Lower lobe of right lung (tissue), 2 donors: ENCODE results near the gene L3MBTL4. TPM values are rescaled to one million over a fixed set of nuclear protein-coding genes. Genes with fewer than 3 reads are reported as not detected.

Experiments
- ATAC-seq, 2 donors: fragments of 200-7000 bp; cut with Tn5 transposase; one replicate each; pipeline ENCODE4 v1.9.1; 2020 to 2022; ENCODE audit warnings: mild to moderate bottlenecking in 2 of 2, moderate library complexity in 2 of 2
- DNase-seq: peaks from one replicate; pipeline ENCODE4 v3.0.0-alpha.2; 2020
- H3K27ac ChIP-seq: fragments of 200-600 bp; one replicate; pipeline ENCODE4 v1.8.0; 2022
- H3K27me3 ChIP-seq: fragments of 200-600 bp; one replicate; pipeline ENCODE4 v1.8.0; 2022; ENCODE audit warnings: low read depth
- H3K36me3 ChIP-seq: fragments of 200-600 bp; one replicate; pipeline ENCODE4 v1.8.0; 2022; ENCODE audit warnings: mild to moderate bottlenecking
- H3K4me1 ChIP-seq: fragments of 200-600 bp; one replicate; pipeline ENCODE4 v1.8.0; 2022
- H3K4me3 ChIP-seq: fragments of 200-600 bp; one replicate; pipeline ENCODE4 v1.8.0; 2022; ENCODE audit warnings: mild to moderate bottlenecking
- H3K9me3 ChIP-seq: fragments of 200-600 bp; one replicate; pipeline ENCODE4 v1.8.0; 2022
- intact Hi-C: fragments of 100-400 bp; cut with DNase I; formaldehyde crosslinking; loops from one replicate; pipeline ENCODE4 v1.11.0; 2022
- long read RNA-seq: library from polyadenylated mRNA; unstranded; transcript quantifications from one replicate; pipeline ENCODE4 v2.0.0, GENCODE V29; 2021
- total RNA-seq: library from RNA; stranded (reverse); fragmentation: NEBNext Ultra II Directional; extraction: Animal tissue kit (Norgen Biotek cat#: 25700); gene quantifications from one replicate; pipeline ENCODE4 v1.2.1, GENCODE V29; 2021
- TF ChIP-seq, protein P1 (sequence below): fragments of 200-600 bp; IDR thresholded peaks from one replicate; pipeline ENCODE4 v1.8.0; 2022; ENCODE audit warnings: antibody characterized with exemption, mild to moderate bottlenecking
- donor health status: DM: no; HTN: yes; CAD: no; lungs with severe emphysema.

The L3MBTL4 gene
- total RNA-seq, result 16.9 TPM
- long read RNA-seq, transcript L3MBTL4-201 (19 exons, 3,560 nt), result major isoform, 5 of 18 reads
- long read RNA-seq, partial matches to known transcripts, result 5 of 18 reads
- long read RNA-seq, other reads (novel, unspliced or antisense), result 8 of 18 reads

DNA sequence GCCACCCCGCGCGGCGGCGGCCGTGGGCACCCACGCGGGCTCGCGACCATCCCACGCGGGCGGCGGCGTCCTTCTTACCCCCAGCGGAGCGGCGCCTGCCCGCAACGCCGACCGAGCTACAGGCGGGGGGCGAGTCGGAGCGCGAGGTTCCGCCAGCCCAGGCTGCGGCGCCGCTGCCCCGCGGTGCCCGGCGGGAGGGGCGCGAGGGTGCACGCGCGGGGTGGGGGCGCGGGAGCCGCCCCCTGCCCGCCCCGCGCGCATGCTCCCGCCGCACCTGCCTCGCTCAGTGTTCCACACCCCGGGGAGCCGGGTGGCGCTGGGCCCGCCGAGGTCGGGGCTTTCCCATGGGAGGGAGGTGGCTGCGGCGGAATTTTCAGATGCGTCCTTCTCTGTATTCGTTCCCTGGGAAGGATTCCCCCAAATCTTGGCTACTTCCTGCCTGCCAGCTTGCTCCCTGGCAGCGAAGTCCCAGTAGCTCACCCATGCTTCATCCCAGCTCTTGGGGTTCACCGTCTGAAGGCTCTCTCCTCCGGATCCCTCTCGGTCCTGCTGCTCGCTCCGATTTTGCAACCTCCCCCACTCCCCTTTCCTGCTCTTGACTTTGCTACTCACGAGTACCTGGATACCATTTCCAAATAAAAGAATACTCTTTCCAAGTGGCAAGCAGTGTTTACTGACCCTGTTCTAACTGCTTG is at the start of gene L3MBTL4:
Gene L3MBTL4, minus strand, starts transcription at position 189 of the 695 bp plus-strand sequence. CDS start 103,286 bp downstream, outside the sequence.
- H3K4me1 ChIP-seq, result peaks cover 14% of the 10 kb centered on the region
- intact Hi-C loops, result no loop called here
- H3K9me3 ChIP-seq, result no peaks in the 10 kb centered on the region
- ATAC-seq (peak; percentile 85 to 89), DNase-seq (peak; percentile 74)
- H3K27me3 ChIP-seq, result no peaks in the 10 kb centered on the region
- H3K36me3 ChIP-seq, result no peaks in the 10 kb centered on the region
- H3K4me3 ChIP-seq, result peak within 1 kb of the TSS; percentile 89
- H3K27ac ChIP-seq, result peak within 1 kb of the TSS; percentile 93
- TF ChIP-seq, protein P1, sequence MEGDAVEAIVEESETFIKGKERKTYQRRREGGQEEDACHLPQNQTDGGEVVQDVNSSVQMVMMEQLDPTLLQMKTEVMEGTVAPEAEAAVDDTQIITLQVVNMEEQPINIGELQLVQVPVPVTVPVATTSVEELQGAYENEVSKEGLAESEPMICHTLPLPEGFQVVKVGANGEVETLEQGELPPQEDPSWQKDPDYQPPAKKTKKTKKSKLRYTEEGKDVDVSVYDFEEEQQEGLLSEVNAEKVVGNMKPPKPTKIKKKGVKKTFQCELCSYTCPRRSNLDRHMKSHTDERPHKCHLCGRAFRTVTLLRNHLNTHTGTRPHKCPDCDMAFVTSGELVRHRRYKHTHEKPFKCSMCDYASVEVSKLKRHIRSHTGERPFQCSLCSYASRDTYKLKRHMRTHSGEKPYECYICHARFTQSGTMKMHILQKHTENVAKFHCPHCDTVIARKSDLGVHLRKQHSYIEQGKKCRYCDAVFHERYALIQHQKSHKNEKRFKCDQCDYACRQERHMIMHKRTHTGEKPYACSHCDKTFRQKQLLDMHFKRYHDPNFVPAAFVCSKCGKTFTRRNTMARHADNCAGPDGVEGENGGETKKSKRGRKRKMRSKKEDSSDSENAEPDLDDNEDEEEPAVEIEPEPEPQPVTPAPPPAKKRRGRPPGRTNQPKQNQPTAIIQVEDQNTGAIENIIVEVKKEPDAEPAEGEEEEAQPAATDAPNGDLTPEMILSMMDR, result no peak

DNA sequence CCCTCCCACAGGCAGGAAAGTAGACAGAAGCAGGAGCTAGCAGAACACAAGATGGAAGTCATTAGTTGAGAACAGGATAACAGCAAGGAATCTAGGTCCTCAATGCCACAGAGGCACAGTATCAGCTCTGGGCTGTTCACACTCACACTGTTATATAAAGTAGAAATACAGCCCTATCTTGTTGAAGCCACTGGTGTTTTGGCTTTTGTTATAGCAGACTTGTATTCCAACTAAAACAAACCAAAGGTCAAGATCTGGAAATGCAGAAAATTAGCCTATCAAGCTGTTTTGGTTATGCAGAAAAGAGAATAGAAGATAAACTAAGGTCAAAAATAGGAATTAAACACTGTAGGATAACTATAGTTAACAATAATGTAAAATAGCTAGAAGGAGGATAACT is 37.5 kb upstream of the L3MBTL4 start:
- TF ChIP-seq, protein P1, result no peak
- Histone ChIP-seq H3K4me1 (no peaks in the 10 kb centered on the region), H3K27me3 (no peaks in the 10 kb centered on the region), H3K4me3 (no peak overlapping the region), H3K27ac (no peak overlapping the region), H3K36me3 (no peaks in the 10 kb centered on the region), H3K9me3 (no peaks in the 10 kb centered on the region)
- intact Hi-C loops, result no loop called here
- ATAC-seq, result no peak
- DNase-seq, result no peak

DNA sequence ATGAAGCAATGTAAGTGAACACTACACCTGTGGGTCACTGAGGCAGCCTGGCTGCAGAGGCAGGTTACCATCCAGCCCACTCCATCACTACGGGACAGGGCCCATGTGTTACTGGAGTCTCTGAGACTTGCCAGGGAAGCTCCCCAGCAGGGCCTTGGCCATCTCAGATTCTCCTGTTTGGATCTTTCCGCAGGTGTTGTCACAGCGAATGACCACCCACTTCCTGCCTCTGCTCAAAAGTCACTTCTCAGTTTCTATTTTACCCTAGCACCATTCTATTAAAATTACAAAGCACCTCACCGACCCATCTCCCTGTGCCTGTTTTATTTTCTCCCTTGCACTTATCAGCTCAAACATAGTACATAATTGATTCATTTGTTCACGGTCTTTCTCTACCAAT is 34.5 kb upstream of the L3MBTL4 start:
- intact Hi-C loops, result no loop called here
- H3K9me3 ChIP-seq, result no peaks in the 10 kb centered on the region
- H3K27me3 ChIP-seq, result no peaks in the 10 kb centered on the region
- TF ChIP-seq, protein P1, result no peak
- H3K36me3 ChIP-seq, result no peaks in the 10 kb centered on the region
- no peaks in the 10 kb centered on the region for H3K4me1 ChIP-seq
- DNase-seq (no peak), ATAC-seq (no peak)
- no peak overlapping the region for H3K27ac ChIP-seq
- H3K4me3 ChIP-seq, result no peak overlapping the region

DNA sequence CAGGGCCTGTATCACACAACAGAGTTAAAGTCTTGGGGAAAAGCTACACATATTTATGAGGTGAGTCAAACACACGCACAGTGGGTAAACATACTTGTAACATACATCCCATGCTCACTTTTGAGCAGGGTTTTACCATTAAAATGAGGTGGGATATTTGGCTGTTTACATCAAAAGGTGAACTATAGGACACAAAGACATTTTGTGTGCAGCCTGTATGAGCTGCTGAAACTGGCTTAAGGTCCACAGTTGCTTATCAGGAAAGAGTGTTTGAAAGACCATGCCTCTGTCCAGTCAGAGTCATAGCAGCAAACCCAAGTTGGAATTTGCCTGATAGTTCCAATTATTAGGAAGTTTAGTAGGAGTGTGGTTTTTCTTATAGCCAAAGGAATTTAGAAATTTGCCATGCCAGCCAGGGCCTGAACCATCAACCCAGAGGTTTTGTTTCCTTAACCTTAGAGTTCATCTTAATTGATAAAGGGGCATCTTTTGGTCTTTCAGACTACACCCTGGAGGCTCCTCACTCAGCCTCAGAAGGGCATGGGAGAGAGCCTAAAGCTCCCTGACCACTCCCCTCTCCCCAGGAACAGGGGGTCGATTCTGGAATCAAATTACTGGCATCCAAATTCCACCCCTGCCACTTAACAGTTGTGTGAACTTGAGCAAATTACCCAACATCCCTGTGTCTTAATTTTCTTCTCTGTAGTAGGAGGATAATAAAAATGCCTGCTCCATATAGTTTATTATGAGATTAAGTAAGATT is 29.9 kb upstream of the L3MBTL4 start:
- no peaks in the 10 kb centered on the region for H3K27me3 ChIP-seq
- DNase-seq (no peak), ATAC-seq (no peak)
- TF ChIP-seq, protein P1, result no peak
- no peaks in the 10 kb centered on the region for H3K9me3 ChIP-seq
- H3K36me3 ChIP-seq, result no peaks in the 10 kb centered on the region
- no peak overlapping the region for H3K4me3 ChIP-seq
- H3K27ac ChIP-seq, result no peak overlapping the region
- intact Hi-C loops, result no loop called here
- no peaks in the 10 kb centered on the region for H3K4me1 ChIP-seq

DNA sequence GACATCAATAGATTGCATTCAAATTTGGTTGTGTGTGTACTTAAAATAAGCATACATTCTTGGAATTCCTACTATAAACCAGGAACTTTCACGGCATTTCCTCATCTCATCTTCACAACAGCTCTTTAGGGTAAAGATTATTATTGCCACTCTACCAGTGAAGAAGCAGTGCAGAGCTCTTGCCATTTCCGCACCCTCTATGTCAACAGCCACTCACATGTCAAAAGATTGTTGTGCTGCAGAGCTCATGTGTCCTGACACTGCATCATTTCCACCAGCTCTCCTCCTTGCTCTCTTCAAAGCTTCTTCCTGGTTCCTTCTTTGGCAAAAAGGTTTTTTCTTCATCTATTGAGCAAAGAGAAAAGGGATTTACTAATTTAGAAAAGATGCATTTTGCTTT is 26.5 kb upstream of the L3MBTL4 start:
- Histone ChIP-seq H3K4me3 (no peak overlapping the region), H3K36me3 (no peaks in the 10 kb centered on the region), H3K27ac (no peak overlapping the region), H3K9me3 (no peaks in the 10 kb centered on the region), H3K4me1 (no peaks in the 10 kb centered on the region), H3K27me3 (no peaks in the 10 kb centered on the region)
- DNase-seq (no peak), ATAC-seq (no peak)
- intact Hi-C loops, result no loop called here
- TF ChIP-seq, protein P1, result no peak
